Glutamatergic neuron (in vitro differentiated cells): ENCODE measurements around the gene TRIP4. TPM values are rescaled to one million over a fixed set of nuclear protein-coding genes. Genes with fewer than 3 reads are reported as not detected.
A peak's percentile ranks its signal among the peaks of the same experiment; 100 is the strongest.

Source experiments
- DNase-seq: peaks from one replicate; pipeline ENCODE4 v3.0.0; 2022
- H3K27ac Mint-ChIP-seq: one replicate; pipeline ENCODE4 v1.8.0; 2020; ENCODE audit warnings: mild to moderate bottlenecking, mixed read lengths, inconsistent platforms; ENCODE audit not compliant: unreplicated experiment
- H3K27me3 Mint-ChIP-seq: one replicate; pipeline ENCODE4 v1.8.0; 2020; ENCODE audit warnings: mild to moderate bottlenecking, moderate library complexity, mixed read lengths, inconsistent platforms; ENCODE audit not compliant: unreplicated experiment
- H3K36me3 Mint-ChIP-seq: one replicate; pipeline ENCODE4 v1.8.0; 2020; ENCODE audit warnings: mild to moderate bottlenecking, mixed read lengths, inconsistent platforms; ENCODE audit not compliant: unreplicated experiment
- H3K4me1 Mint-ChIP-seq: one replicate; pipeline ENCODE4 v1.8.0; 2020; ENCODE audit warnings: mild to moderate bottlenecking, low read depth, mixed read lengths, inconsistent platforms; ENCODE audit not compliant: unreplicated experiment
- H3K4me3 Mint-ChIP-seq: one replicate; pipeline ENCODE4 v1.8.0; 2020; ENCODE audit warnings: mild to moderate bottlenecking, mixed read lengths, inconsistent platforms; ENCODE audit not compliant: unreplicated experiment
- H3K9me3 Mint-ChIP-seq: one replicate; pipeline ENCODE4 v1.8.0; 2020; ENCODE audit warnings: mild to moderate bottlenecking, moderate library complexity, mixed read lengths, inconsistent platforms; ENCODE audit not compliant: unreplicated experiment
- total RNA-seq: library from RNA; stranded (reverse); fragmentation: NEBNext Ultra II Directional; extraction: Animal tissue kit (Norgen Biotek cat#: 25700); gene quantifications from one replicate; pipeline ENCODE4 v1.2.1, GENCODE V29; 2021; ENCODE audit not compliant: unreplicated experiment
- TF ChIP-seq, protein P1 (sequence below): fragments of 200-600 bp; sonication (generic); IDR thresholded peaks from one replicate; pipeline ENCODE4 v1.5.0; 2021; ENCODE audit not compliant: partially characterized antibody, unreplicated experiment

Gene TRIP4
- total RNA-seq, 1 donor from 2014 or later: 48.7 TPM

DNA sequence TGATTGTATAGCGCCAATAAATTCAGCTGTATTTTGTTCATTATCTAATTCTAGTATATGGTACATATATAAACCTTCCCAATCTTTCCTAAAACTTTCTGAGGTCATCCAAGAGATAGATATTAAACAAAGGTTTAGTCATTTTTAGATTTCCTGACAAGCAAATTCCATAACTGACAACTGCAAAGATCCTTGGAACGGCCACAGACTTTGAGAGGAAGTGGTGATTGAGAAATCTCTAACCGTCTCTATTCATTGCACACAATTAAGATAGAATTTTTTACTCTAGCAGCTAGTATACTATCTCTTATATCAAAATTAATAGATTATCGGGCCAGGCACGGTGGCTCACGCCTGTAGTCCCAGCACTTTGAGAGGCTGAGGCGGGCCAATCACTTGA lies 36.4 kb upstream of the TRIP4 start:
- peaks cover 15% of the 10 kb centered on the region for H3K4me1 Mint-ChIP-seq
- H3K36me3 Mint-ChIP-seq: no peaks in the 10 kb centered on the region
- no peak overlapping the region for H3K4me3 Mint-ChIP-seq
- peaks cover 10% of the 10 kb centered on the region for H3K9me3 Mint-ChIP-seq
- DNase-seq: no peak
- H3K27me3 Mint-ChIP-seq: no peaks in the 10 kb centered on the region
- TF ChIP-seq, protein P1, sequence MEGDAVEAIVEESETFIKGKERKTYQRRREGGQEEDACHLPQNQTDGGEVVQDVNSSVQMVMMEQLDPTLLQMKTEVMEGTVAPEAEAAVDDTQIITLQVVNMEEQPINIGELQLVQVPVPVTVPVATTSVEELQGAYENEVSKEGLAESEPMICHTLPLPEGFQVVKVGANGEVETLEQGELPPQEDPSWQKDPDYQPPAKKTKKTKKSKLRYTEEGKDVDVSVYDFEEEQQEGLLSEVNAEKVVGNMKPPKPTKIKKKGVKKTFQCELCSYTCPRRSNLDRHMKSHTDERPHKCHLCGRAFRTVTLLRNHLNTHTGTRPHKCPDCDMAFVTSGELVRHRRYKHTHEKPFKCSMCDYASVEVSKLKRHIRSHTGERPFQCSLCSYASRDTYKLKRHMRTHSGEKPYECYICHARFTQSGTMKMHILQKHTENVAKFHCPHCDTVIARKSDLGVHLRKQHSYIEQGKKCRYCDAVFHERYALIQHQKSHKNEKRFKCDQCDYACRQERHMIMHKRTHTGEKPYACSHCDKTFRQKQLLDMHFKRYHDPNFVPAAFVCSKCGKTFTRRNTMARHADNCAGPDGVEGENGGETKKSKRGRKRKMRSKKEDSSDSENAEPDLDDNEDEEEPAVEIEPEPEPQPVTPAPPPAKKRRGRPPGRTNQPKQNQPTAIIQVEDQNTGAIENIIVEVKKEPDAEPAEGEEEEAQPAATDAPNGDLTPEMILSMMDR: no peak
- no peak overlapping the region for H3K27ac Mint-ChIP-seq

DNA sequence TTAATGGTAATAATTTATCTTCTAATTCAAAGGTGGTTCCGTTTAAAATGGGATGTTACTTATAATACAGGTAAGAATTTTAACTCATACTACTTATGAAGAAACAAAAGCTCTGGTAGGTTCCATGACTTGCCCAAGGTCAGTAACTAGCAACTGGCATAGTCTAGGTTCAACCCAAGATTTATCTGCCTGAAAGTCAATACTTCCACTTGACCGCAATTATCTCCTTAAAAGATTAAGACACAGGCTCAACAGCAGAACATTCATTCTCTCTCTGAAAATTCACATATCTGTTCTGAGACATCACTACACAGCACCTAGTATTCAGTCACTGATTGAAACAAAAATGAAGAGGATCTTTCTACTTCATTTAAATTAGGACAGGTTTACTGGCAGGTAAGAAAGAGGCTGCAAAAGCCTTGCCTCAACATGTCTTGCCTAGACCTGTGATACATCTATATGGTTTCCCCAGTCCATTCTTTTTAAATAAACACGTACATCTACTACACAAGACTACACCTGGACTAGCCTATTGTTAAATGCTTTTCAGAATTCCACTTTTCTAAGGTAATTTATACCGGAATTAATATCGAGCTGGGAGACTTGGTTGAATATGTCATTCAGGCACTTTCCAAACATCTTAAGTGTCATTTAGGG lies 32.8 kb upstream of the TRIP4 start:
- peak overlapping the region; percentile 77 for H3K27ac Mint-ChIP-seq
- H3K4me1 Mint-ChIP-seq: peaks cover 10% of the 10 kb centered on the region
- TF ChIP-seq, protein P1: no peak
- H3K9me3 Mint-ChIP-seq: peaks cover 14% of the 10 kb centered on the region
- H3K36me3 Mint-ChIP-seq: no peaks in the 10 kb centered on the region
- no peaks in the 10 kb centered on the region for H3K27me3 Mint-ChIP-seq
- DNase-seq: no peak
- peak overlapping the region; percentile 98 for H3K4me3 Mint-ChIP-seq

DNA sequence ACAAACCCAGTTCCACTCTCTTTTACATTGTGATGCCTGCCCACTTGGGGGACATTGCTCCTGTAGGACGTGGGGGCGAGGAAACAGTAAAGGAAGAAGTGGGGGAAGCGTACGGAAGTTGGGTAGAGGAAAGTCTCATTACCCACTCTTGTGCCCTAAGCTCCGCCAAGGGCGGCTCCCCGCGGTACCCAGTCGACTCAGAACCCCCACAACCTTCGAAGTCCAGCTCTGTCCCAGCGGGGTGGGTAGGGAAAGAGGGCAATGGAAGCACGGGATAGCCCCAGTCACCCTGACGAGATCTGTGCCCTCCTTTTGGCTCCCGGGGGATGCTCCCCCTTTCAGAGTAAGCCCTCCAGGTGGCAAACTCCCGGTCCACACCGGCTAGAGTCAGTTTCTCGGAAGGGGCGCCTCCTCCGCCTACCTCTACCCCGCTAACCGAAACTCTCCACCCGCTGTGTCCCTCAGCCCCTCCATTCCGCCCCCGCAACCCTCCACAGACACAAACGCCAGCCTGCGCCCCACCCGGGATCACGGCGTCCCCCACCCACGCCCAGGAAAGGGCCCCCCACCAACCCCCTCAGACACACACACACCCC lies 32.2 kb upstream of the TRIP4 start:
- H3K4me3 Mint-ChIP-seq: peak overlapping the region; percentile 98

DNA sequence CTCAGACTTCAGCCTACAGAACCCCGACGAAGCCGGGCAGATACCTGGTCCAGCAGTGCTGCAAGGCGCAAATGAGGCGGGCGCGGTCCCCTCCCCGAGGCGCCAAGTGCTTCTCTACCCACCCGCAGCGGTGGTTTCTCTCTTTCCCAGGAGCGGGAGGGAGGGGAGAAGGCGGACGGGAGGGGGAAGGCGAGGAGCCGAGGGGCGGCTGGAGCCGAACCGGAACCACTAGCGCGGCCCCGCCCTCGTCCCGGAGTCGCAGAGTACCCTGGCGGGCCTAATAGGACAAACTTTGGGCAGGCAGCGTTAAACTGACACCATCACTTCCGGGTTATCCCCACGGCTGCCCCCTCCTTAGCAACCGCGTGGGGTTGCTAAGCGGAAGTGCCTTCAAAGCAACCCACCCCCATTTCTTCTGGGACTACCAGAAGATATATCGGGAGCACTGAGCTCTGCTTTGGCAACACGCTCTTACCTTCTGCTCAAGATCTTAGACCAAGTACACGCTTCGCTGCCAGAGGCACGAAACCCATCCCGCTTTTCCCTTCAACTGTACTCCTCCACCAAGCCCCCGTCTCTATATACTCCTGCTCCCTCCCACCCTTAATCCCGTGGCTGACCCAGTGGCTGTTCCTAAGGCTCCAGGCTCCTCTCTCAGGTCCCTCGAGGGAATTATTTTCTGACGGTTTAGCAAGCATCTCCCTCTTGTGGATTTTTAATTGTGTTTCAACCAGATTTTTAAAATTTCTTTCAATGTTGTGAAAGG lies 31.5 kb upstream of the TRIP4 start, which contains the start of gene CSNK1G1:
TSS of gene CSNK1G1 (minus strand) at position 230 of the 766 bp plus-strand sequence. CDS start 55,674 bp downstream, outside the sequence.
- TF ChIP-seq, protein P1: peak; percentile 38
- no peaks in the 10 kb centered on the region for H3K27me3 Mint-ChIP-seq
- peak within 1 kb of the TSS; percentile 93 for H3K27ac Mint-ChIP-seq
- no peaks in the 10 kb centered on the region for H3K36me3 Mint-ChIP-seq
- H3K9me3 Mint-ChIP-seq: peaks cover 14% of the 10 kb centered on the region
- peaks cover 10% of the 10 kb centered on the region for H3K4me1 Mint-ChIP-seq
- DNase-seq: peak; percentile 97
- H3K4me3 Mint-ChIP-seq: peak within 1 kb of the TSS; percentile 98

More for the DNA sequence above, 32.2 kb upstream of the TRIP4 start:
- peaks cover 10% of the 10 kb centered on the region for H3K4me1 Mint-ChIP-seq
- H3K27me3 Mint-ChIP-seq: no peaks in the 10 kb centered on the region
- peak overlapping the region; percentile 77 for H3K27ac Mint-ChIP-seq
- TF ChIP-seq, protein P1: no peak
- DNase-seq: peak; percentile 35
- no peaks in the 10 kb centered on the region for H3K36me3 Mint-ChIP-seq
- peaks cover 14% of the 10 kb centered on the region for H3K9me3 Mint-ChIP-seq
